ENCODE data around the gene AMPH.

DNA sequence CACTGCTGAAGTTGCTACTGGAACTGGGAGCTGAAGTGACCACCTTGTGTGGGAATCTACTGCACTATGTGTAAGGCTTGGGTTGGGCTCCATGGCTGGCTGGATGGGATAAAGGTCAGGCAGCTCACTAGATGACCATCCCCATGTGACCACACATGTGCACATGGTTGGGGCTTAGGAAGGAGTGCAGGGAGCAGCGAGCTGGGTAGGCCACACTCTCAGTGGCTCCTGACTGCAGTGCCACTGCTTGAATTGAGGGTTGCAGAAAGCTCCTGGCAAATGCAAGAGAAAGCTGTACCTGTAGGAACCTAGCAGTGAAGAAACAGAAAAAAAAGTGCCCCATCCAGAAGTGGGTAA lies 47.5 kb upstream of the AMPH start:
- TF ChIP-seq POLR2A (IDR thresholded peaks at IDR 0.05; ENCODE audit: low read depth, low read length) (no peak), RCOR1 (IDR thresholded peaks at IDR 0.05; ENCODE audit: insufficient replicate concordance, low read length) (no peak), MAFK (IDR thresholded peaks at IDR 0.05; ENCODE audit: low read depth, low read length) (no peak), RAD21 (IDR thresholded peaks at IDR 0.05; ENCODE audit: low read length) (no peak), BHLHE40 (IDR thresholded peaks at IDR 0.05; ENCODE audit: low read depth, low read length) (no peak), FOS (IDR thresholded peaks at IDR 0.05; ENCODE audit: low read depth, low read length) (no peak), NFE2L2 (IDR thresholded peaks at IDR 0.05; ENCODE audit: low read depth, low read length) (no peak), SMC3 (IDR thresholded peaks at IDR 0.05; ENCODE audit: low read depth, low read length) (no peak)
- TF ChIP-seq, protein P1, sequence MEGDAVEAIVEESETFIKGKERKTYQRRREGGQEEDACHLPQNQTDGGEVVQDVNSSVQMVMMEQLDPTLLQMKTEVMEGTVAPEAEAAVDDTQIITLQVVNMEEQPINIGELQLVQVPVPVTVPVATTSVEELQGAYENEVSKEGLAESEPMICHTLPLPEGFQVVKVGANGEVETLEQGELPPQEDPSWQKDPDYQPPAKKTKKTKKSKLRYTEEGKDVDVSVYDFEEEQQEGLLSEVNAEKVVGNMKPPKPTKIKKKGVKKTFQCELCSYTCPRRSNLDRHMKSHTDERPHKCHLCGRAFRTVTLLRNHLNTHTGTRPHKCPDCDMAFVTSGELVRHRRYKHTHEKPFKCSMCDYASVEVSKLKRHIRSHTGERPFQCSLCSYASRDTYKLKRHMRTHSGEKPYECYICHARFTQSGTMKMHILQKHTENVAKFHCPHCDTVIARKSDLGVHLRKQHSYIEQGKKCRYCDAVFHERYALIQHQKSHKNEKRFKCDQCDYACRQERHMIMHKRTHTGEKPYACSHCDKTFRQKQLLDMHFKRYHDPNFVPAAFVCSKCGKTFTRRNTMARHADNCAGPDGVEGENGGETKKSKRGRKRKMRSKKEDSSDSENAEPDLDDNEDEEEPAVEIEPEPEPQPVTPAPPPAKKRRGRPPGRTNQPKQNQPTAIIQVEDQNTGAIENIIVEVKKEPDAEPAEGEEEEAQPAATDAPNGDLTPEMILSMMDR (conservative IDR thresholded peaks at IDR 0.05; ENCODE audit: low read depth, low read length): no peak
- TF ChIP-seq, protein P2, sequence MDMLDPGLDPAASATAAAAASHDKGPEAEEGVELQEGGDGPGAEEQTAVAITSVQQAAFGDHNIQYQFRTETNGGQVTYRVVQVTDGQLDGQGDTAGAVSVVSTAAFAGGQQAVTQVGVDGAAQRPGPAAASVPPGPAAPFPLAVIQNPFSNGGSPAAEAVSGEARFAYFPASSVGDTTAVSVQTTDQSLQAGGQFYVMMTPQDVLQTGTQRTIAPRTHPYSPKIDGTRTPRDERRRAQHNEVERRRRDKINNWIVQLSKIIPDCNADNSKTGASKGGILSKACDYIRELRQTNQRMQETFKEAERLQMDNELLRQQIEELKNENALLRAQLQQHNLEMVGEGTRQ (IDR thresholded peaks at IDR 0.05; ENCODE audit: low read depth, low read length): no peak
